Measurements from ENCODE around the gene DNHD1.

The DNHD1 gene

DNA sequence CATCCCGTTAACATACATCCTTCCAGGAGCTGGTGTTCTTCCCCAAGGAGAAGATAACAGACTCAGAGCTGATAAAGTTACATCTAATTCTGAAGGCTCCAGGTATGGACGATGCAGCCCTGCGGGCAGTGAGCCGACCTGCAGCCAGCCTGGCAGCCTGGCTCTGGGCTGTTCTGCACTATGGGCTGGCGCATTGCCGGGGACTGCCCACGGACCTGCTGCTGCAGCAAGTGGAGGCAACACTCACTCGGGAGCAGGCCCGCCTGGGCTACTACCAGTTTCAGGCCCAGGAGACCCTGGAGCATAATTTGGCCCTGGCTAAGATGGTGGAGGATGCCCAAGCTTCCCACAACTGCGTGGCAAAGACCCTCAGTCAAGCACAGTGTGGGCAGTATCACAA, 66.6 kb downstream of the DNHD1 start:
- Histone ChIP-seq H3K4me3 (ENCODE audit: extremely low read depth, insufficient read depth, low read length, poor library complexity, severe bottlenecking) (no peak overlapping the region), H3K36me3 (ENCODE audit: control insufficient read depth, insufficient read depth, low read length) (peaks cover 3% of the 10 kb centered on the region), H3K9me3 (ENCODE audit: control insufficient read depth, low read length) (no peaks in the 10 kb centered on the region), H3K4me1 (ENCODE audit: control insufficient read depth, insufficient read depth, low read length, poor library complexity, severe bottlenecking) (peaks cover 5% of the 10 kb centered on the region), H3K27ac (ENCODE audit: low read depth, low read length, severe bottlenecking) (no peak overlapping the region)
- WGBS, 2 experiments (ENCODE audit: insufficient coverage in 2 of 2) = 86 to 91% methylated on average over 9 of the region's 10 CpGs

DNA sequence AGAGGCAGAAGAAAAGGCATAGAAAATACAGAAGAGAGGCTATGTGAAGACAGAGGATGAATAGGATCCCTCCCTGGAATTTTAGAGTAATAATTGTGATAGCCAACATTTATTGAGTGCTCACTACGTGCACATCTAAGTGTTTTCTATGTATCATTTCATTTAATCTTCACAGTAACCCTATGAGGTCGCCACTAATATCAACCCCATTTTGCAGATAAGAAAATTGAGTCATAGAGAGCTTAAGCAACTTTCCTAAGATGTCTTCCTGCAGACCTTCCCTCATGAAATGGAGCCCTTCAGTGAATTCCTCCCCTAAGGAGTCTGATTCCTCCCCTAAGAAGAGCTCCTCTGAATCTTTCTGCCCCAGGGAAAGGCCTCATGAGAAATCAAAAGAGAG, 68.2 kb downstream of the DNHD1 start:
- no peaks in the 10 kb centered on the region for H3K9me3 ChIP-seq (ENCODE audit: control insufficient read depth, low read length)
- WGBS, 2 experiments (ENCODE audit: insufficient coverage in 2 of 2) = 78% methylated on average over 1 of the region's 2 CpGs; no CpG with 5 or more reads in 1 of the 2 experiments
- no peak overlapping the region for H3K4me3 ChIP-seq (ENCODE audit: extremely low read depth, insufficient read depth, low read length, poor library complexity, severe bottlenecking)
- peaks cover 5% of the 10 kb centered on the region for H3K36me3 ChIP-seq (ENCODE audit: control insufficient read depth, insufficient read depth, low read length)
- peaks cover 5% of the 10 kb centered on the region for H3K4me1 ChIP-seq (ENCODE audit: control insufficient read depth, insufficient read depth, low read length, poor library complexity, severe bottlenecking)
- H3K27ac ChIP-seq (ENCODE audit: low read depth, low read length, severe bottlenecking) = no peak overlapping the region

GRCh38 chr11:6565988-6566703, 69.1 kb downstream of the DNHD1 start:
- peaks cover 2% of the 10 kb centered on the region for H3K36me3 ChIP-seq (ENCODE audit: control insufficient read depth, insufficient read depth, low read length)
- 90 to 92% methylated on average over 4 to 5 of the region's 5 CpGs for WGBS, 2 experiments (ENCODE audit: insufficient coverage in 2 of 2)
- H3K4me3 ChIP-seq (ENCODE audit: extremely low read depth, insufficient read depth, low read length, poor library complexity, severe bottlenecking) = no peak overlapping the region
- no peak overlapping the region for H3K27ac ChIP-seq (ENCODE audit: low read depth, low read length, severe bottlenecking)
- H3K4me1 ChIP-seq (ENCODE audit: control insufficient read depth, insufficient read depth, low read length, poor library complexity, severe bottlenecking) = peaks cover 5% of the 10 kb centered on the region
- no peaks in the 10 kb centered on the region for H3K9me3 ChIP-seq (ENCODE audit: control insufficient read depth, low read length)

DNA sequence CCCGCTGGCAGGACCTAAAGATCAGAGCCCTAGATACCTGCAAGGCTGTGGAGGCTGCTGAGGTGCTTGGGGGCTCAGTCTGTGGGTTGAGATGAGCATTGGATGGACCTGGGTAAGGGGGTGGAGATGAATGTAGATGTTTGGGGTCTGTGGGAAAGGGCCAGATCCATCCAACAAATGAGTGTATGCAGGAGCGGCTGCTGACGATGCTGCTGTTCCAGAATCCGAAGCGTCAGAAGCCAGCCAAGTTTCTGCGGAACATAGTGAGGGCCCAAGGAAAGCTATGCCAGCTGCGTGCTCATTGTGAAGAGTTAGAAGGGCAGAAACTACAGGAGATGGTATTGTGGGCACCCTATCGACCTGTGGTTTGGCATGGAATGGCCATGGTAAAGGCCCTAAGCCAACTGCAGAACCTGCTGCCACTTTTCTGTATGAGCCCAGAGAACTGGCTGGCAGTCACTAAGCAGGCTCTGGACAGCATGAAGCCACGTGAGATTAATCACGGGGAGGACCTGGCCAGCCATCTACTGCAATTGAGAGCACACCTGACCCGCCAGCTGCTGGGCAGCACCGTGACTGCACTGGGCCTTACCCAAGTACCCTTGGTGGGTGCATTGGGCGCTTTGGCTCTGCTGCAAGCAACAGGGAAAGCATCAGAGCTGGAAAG, 69.8 kb downstream of the DNHD1 start:
- Histone ChIP-seq H3K36me3 (ENCODE audit: control insufficient read depth, insufficient read depth, low read length) (peaks cover 4% of the 10 kb centered on the region), H3K27ac (ENCODE audit: low read depth, low read length, severe bottlenecking) (no peak overlapping the region), H3K4me3 (ENCODE audit: extremely low read depth, insufficient read depth, low read length, poor library complexity, severe bottlenecking) (no peak overlapping the region), H3K9me3 (ENCODE audit: control insufficient read depth, low read length) (no peaks in the 10 kb centered on the region), H3K4me1 (ENCODE audit: control insufficient read depth, insufficient read depth, low read length, poor library complexity, severe bottlenecking) (peaks cover 5% of the 10 kb centered on the region)
- WGBS, 2 experiments (ENCODE audit: insufficient coverage in 2 of 2) = 86 to 87% methylated on average over 13 of the region's 13 CpGs

DNA sequence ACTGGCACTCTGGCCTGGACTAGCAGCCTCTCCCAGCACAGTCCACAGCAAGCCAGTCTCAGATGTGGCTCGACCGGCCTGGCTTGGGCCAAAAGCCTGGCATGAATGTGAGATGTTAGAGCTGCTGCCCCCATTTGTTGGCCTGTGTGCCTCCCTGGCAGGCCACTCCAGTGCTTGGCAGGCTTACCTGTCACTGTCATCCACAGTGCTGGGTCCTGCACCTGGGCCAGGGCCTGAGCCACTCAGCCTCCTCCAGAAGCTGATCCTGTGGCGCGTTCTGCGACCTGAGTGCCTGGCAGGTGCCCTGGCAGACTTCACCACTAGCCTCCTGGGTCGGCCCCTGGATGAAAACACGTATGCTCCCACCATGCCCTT, 70.3 kb downstream of the DNHD1 start:
- Histone ChIP-seq H3K9me3 (ENCODE audit: control insufficient read depth, low read length) (no peaks in the 10 kb centered on the region), H3K27ac (ENCODE audit: low read depth, low read length, severe bottlenecking) (no peak overlapping the region), H3K36me3 (ENCODE audit: control insufficient read depth, insufficient read depth, low read length) (peaks cover 4% of the 10 kb centered on the region), H3K4me3 (ENCODE audit: extremely low read depth, insufficient read depth, low read length, poor library complexity, severe bottlenecking) (no peak overlapping the region), H3K4me1 (ENCODE audit: control insufficient read depth, insufficient read depth, low read length, poor library complexity, severe bottlenecking) (peaks cover 5% of the 10 kb centered on the region)
- 91 to 94% methylated on average over 5 to 6 of the region's 7 CpGs for WGBS, 2 experiments (ENCODE audit: insufficient coverage in 2 of 2)

- Histone ChIP-seq H3K4me3 (ENCODE audit: extremely low read depth, insufficient read depth, low read length, poor library complexity, severe bottlenecking) (no peak overlapping the region), H3K4me1 (ENCODE audit: control insufficient read depth, insufficient read depth, low read length, poor library complexity, severe bottlenecking) (no peaks in the 10 kb centered on the region), H3K9me3 (ENCODE audit: control insufficient read depth, low read length) (no peaks in the 10 kb centered on the region), H3K36me3 (ENCODE audit: control insufficient read depth, insufficient read depth, low read length) (peaks cover 4% of the 10 kb centered on the region), H3K27ac (ENCODE audit: low read depth, low read length, severe bottlenecking) (no peak overlapping the region)
- WGBS, 2 experiments (ENCODE audit: insufficient coverage in 2 of 2) = 88 to 100% methylated on average over 1 to 3 of the region's 4 CpGs
Observed at GRCh38 chr11:6568191-6568918, 71.3 kb downstream of the DNHD1 start.

GRCh38 chr11:6569706-6570105, 72.6 kb downstream of the DNHD1 start:
- Histone ChIP-seq H3K36me3 (ENCODE audit: control insufficient read depth, insufficient read depth, low read length) (peaks cover 4% of the 10 kb centered on the region), H3K4me3 (ENCODE audit: extremely low read depth, insufficient read depth, low read length, poor library complexity, severe bottlenecking) (no peak overlapping the region), H3K9me3 (ENCODE audit: control insufficient read depth, low read length) (no peaks in the 10 kb centered on the region), H3K4me1 (ENCODE audit: control insufficient read depth, insufficient read depth, low read length, poor library complexity, severe bottlenecking) (no peaks in the 10 kb centered on the region), H3K27ac (ENCODE audit: low read depth, low read length, severe bottlenecking) (no peak overlapping the region)
- WGBS, 2 experiments (ENCODE audit: insufficient coverage in 2 of 2) = 78 to 89% methylated on average over 4 of the region's 5 CpGs

DNA sequence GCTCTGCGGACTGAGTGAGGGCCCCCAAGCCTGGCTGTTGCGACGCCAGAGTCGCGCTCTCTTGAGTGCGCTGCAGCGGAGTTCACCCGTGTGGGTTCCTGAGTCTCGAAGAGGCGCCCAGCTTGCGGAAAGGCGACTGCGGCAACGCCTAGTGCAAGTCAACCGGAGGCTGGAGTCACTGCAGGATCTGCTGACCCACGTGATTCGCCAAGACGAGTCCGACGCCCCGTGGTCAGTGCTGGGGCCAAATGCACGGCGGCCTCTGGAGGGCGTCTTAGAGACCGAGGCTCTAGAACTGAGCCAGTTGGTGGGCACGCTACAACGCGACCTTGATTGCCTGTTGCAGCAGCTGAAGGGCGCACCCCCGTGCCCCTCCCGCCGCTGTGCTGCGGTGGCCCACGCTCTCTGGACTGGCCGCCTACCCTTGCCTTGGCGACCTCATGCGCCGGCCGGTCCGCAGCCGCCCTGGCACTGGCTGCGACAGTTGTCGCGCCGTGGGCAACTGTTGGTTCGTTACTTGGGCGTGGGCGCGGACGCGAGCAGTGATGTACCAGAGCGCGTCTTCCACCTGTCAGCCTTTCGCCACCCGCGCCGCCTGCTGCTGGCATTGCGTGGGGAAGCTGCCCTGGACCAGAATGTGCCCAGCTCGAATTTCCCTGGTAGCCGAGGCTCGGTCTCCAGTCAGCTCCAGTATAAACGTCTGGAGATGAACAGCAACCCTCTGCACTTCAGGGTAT, 73.8 kb downstream of the DNHD1 start:
- no peak overlapping the region for H3K4me3 ChIP-seq (ENCODE audit: extremely low read depth, insufficient read depth, low read length, poor library complexity, severe bottlenecking)
- peaks cover 4% of the 10 kb centered on the region for H3K36me3 ChIP-seq (ENCODE audit: control insufficient read depth, insufficient read depth, low read length)
- no peak overlapping the region for H3K27ac ChIP-seq (ENCODE audit: low read depth, low read length, severe bottlenecking)
- no peaks in the 10 kb centered on the region for H3K9me3 ChIP-seq (ENCODE audit: control insufficient read depth, low read length)
- no peaks in the 10 kb centered on the region for H3K4me1 ChIP-seq (ENCODE audit: control insufficient read depth, insufficient read depth, low read length, poor library complexity, severe bottlenecking)
- WGBS, 2 experiments (ENCODE audit: insufficient coverage in 2 of 2) = 96 to 97% methylated on average over 58 to 62 of the region's 62 CpGs

DNA sequence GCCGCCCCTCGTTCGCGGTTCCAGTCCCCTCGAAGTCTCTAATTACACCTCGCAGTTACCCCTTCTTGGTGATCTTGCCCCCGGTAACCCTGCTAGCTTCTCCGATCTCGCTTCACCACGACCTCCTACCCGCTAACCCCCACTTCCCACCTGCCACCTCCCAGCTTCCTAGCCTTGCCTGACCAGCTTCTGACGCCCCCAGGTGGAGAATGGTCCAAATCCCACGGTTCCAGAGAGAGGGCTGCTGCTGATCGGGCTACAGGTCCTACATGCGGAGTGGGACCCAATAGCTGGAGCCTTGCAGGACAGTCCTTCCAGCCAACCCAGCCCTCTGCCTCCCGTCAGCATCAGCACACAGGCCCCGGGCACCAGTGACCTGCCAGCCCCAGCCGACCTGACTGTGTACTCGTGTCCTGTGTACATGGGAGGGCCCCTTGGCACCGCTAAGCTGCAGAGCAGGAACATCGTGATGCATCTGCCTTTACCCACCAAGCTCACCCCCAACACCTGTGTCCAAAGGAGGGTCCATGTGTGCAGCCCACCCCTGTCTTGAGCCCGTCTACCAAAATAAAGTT, 74.4 kb downstream of the DNHD1 start:
- 93 to 94% methylated on average over 14 to 17 of the region's 22 CpGs for WGBS, 2 experiments (ENCODE audit: insufficient coverage in 2 of 2)
- Histone ChIP-seq H3K4me1 (ENCODE audit: control insufficient read depth, insufficient read depth, low read length, poor library complexity, severe bottlenecking) (no peaks in the 10 kb centered on the region), H3K27ac (ENCODE audit: low read depth, low read length, severe bottlenecking) (no peak overlapping the region), H3K36me3 (ENCODE audit: control insufficient read depth, insufficient read depth, low read length) (peaks cover 4% of the 10 kb centered on the region), H3K4me3 (ENCODE audit: extremely low read depth, insufficient read depth, low read length, poor library complexity, severe bottlenecking) (no peak overlapping the region), H3K9me3 (ENCODE audit: control insufficient read depth, low read length) (no peaks in the 10 kb centered on the region)

GRCh38 chr11:6572215-6572614, 75.1 kb downstream of the DNHD1 start:
- Histone ChIP-seq H3K36me3 (ENCODE audit: control insufficient read depth, insufficient read depth, low read length) (peaks cover 4% of the 10 kb centered on the region), H3K4me1 (ENCODE audit: control insufficient read depth, insufficient read depth, low read length, poor library complexity, severe bottlenecking) (no peaks in the 10 kb centered on the region), H3K4me3 (ENCODE audit: extremely low read depth, insufficient read depth, low read length, poor library complexity, severe bottlenecking) (no peak overlapping the region), H3K27ac (ENCODE audit: low read depth, low read length, severe bottlenecking) (no peak overlapping the region), H3K9me3 (ENCODE audit: control insufficient read depth, low read length) (no peaks in the 10 kb centered on the region)
- 100% methylated on average over 1 of the region's 2 CpGs; no CpG with 5 or more reads in 1 of the 2 experiments for WGBS, 2 experiments (ENCODE audit: insufficient coverage in 2 of 2)
